Smooth muscle cell (in vitro differentiated cells): Measurements from ENCODE around the gene GRAMD1B. TPM values are rescaled to one million over a fixed set of nuclear protein-coding genes. Genes with fewer than 3 reads are reported as not detected.

Source experiments
- DNase-seq: peaks from one replicate; lab custom pipeline; 2025; ENCODE audit not compliant: unreplicated experiment; lab: John Stamatoyannopoulos, UW
- H2AFZ ChIP-seq: fragments of 200-600 bp; sonication (generic); 2 replicates; pipeline ENCODE4 v1.6.0; 2016; ENCODE audit warnings: antibody characterized with exemption, low read depth, mild to moderate bottlenecking
- H3F3A ChIP-seq: fragments of 200-600 bp; sonication (generic); 2 replicates; pipeline ENCODE4 v1.6.0; 2017; ENCODE audit warnings: antibody characterized with exemption, low read depth
- H3K27ac ChIP-seq: fragments of 200-600 bp; sonication (generic); 2 replicates; pipeline ENCODE4 v1.5.1; 2016; ENCODE audit warnings: low read depth, mild to moderate bottlenecking
- H3K27me3 ChIP-seq: fragments of 200-600 bp; sonication (generic); 2 replicates; pipeline ENCODE4 v1.6.1; 2016; ENCODE audit warnings: low read depth, mild to moderate bottlenecking
- H3K36me3 ChIP-seq: fragments of 200-600 bp; sonication (generic); 2 replicates; pipeline ENCODE4 v1.5.1; 2016; ENCODE audit warnings: low read depth
- H3K4me1 ChIP-seq: fragments of 200-600 bp; sonication (generic); 2 replicates; pipeline ENCODE4 v1.5.1; 2016; ENCODE audit warnings: low read depth
- H3K4me2 ChIP-seq: fragments of 200-600 bp; sonication (generic); 2 replicates; pipeline ENCODE4 v1.6.0; 2016; ENCODE audit warnings: mild to moderate bottlenecking
- H3K4me3 ChIP-seq: fragments of 200-600 bp; sonication (generic); 2 replicates; pipeline ENCODE4 v1.5.1; 2016; ENCODE audit warnings: mild to moderate bottlenecking
- H3K79me2 ChIP-seq: fragments of 200-600 bp; sonication (generic); 2 replicates; pipeline ENCODE4 v1.6.0; 2016; ENCODE audit warnings: low read depth, mild to moderate bottlenecking
- H3K9ac ChIP-seq: fragments of 200-600 bp; sonication (generic); 2 replicates; pipeline ENCODE4 v1.6.0; 2016; ENCODE audit warnings: low read depth
- H3K9me3 ChIP-seq: fragments of 200-600 bp; sonication (generic); replicated peaks from 2 replicates; pipeline ENCODE4 v1.5.1; 2016; ENCODE audit warnings: low read depth
- H4K20me1 ChIP-seq: fragments of 200-600 bp; sonication (generic); 2 replicates; pipeline ENCODE4 v1.6.0; 2016; ENCODE audit warnings: low read depth
- CTCF ChIP-seq: fragments of 200-600 bp; sonication (generic); IDR thresholded peaks from 2 replicates; pipeline ENCODE4 v1.5.1; 2017; ENCODE audit warnings: borderline replicate concordance, mild to moderate bottlenecking, antibody characterized with exemption; ENCODE audit not compliant: insufficient read depth, poor library complexity, severe bottlenecking
- WGBS: methylation state at CpG from one replicate; pipeline ENCODE4 v1.1.7; 2016; ENCODE audit warnings: low lambda C conversion rate; 5-methylcytosine and 5-hydroxymethylcytosine counted together
- polyA plus RNA-seq: library from polyadenylated mRNA; unstranded; fragments of >200 nt; fragmentation: Nextera tagmentation; extraction: Ambion mirVana; gene quantifications from 2 replicates; pipeline ENCODE4 v1.2.1, GENCODE V29; 2016
- total RNA-seq: library from RNA; depleted of rRNA; stranded (reverse); fragments of >200 nt; gene quantifications from 2 replicates; pipeline ENCODE4 v1.2.3, GENCODE V29; 2014

GRAMD1B gene
- total and polyA plus RNA-seq, 2 experiments from 2014 or later, result 2.4 to 3.4 TPM

DNA sequence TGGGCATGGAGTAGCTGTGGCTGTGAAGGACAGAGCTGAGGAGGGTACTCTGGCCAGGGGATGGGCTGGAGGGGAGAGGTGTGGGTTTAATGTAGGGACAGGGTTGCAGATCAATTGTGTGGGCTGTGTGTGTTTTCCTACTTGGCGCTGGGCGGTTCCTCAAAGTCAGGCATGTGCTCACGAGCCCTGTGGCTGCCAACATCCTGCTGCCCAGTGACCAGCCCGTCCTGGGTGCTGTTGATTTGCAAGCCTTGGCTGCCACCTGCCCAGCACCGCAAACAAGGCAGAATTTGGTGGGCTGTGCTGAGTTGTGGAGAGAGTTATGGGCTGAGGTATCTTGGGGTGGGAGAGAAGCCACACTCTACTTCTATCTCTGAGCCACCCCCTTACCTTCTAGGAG lies 155.1 kb downstream of the GRAMD1B start:
- no peak overlapping the region for H2AFZ ChIP-seq
- no peaks in the 10 kb centered on the region for H3F3A ChIP-seq
- H3K36me3 ChIP-seq, result no peaks in the 10 kb centered on the region
- peaks cover 10% of the 10 kb centered on the region for H3K27me3 ChIP-seq
- TF ChIP-seq CTCF, result no peak
- no peaks in the 10 kb centered on the region for H4K20me1 ChIP-seq
- WGBS, result 99% methylated on average over 5 of the region's 5 CpGs
- no peak overlapping the region for H3K9ac ChIP-seq
- peaks cover 3% of the 10 kb centered on the region for H3K4me1 ChIP-seq
- no peaks in the 10 kb centered on the region for H3K79me2 ChIP-seq
- no peak overlapping the region for H3K4me3 ChIP-seq
- no peak overlapping the region for H3K4me2 ChIP-seq
- no peak overlapping the region for H3K27ac ChIP-seq
- no peak for DNase-seq
- no peaks in the 10 kb centered on the region for H3K9me3 ChIP-seq

DNA sequence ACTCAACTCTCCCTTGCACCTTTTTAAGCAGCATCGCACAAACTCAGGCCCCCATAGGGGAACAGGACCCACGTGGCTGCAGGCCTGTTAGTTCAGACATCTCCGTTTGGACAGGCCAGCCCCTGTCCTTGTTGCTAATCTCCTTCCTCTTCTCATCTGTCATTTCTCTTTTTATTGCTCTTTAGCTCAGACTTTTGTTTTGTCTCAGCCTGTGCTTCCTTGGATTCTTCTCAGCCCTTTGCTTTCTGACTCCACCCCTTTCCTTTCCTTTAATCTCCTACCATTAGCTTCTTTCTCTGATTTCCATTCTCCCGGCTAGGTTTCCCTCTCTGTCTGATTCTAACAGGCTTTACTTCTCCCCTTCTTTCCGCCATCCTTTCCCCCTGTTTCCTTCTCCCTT lies 155.6 kb downstream of the GRAMD1B start:
- no peaks in the 10 kb centered on the region for H4K20me1 ChIP-seq
- no peaks in the 10 kb centered on the region for H3F3A ChIP-seq
- DNase-seq, result no peak
- no peak overlapping the region for H3K9ac ChIP-seq
- H3K4me2 ChIP-seq, result no peak overlapping the region
- 51% methylated on average over 5 of the region's 5 CpGs for WGBS
- peaks cover 10% of the 10 kb centered on the region for H3K27me3 ChIP-seq
- H3K79me2 ChIP-seq, result no peaks in the 10 kb centered on the region
- no peaks in the 10 kb centered on the region for H3K36me3 ChIP-seq
- no peak for TF ChIP-seq CTCF
- no peak overlapping the region for H2AFZ ChIP-seq
- no peak overlapping the region for H3K4me3 ChIP-seq
- H3K27ac ChIP-seq, result no peak overlapping the region
- H3K9me3 ChIP-seq, result no peaks in the 10 kb centered on the region
- H3K4me1 ChIP-seq, result peaks cover 3% of the 10 kb centered on the region

GRCh38 chr11:123586568-123586967 lies 156.5 kb downstream of the GRAMD1B start:
- Histone ChIP-seq H3K9ac (no peak overlapping the region), H3K79me2 (no peaks in the 10 kb centered on the region), H3K27ac (no peak overlapping the region), H3K9me3 (no peaks in the 10 kb centered on the region), H3K4me1 (peaks cover 3% of the 10 kb centered on the region), H2AFZ (no peak overlapping the region), H4K20me1 (no peaks in the 10 kb centered on the region), H3K27me3 (peaks cover 3% of the 10 kb centered on the region), H3K4me3 (no peak overlapping the region), H3F3A (no peaks in the 10 kb centered on the region), H3K4me2 (no peak overlapping the region), H3K36me3 (no peaks in the 10 kb centered on the region)
- no peak for TF ChIP-seq CTCF
- no peak for DNase-seq
- 92% methylated on average over 8 of the region's 8 CpGs for WGBS

DNA sequence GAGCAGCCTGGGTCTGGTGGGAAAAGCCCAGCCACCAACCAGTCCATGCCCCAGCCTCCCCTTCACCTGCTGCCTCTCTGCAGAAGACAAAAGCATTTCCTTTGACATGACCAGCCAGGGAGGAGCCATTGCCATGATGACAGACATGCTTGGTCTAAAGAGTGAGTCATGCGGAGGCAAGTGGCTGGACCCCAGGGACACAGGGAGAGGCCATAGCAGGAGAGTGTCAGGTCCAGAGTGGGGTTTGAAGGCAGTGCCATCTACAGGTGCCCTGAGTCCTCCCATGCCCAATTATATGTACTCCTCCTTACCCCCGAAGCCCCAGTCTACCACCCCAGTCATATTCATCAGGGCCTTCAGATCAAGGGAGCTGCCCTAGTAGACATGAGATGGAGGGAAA lies 157.0 kb downstream of the GRAMD1B start:
- Histone ChIP-seq H3K27me3 (no peaks in the 10 kb centered on the region), H3K4me1 (peaks cover 3% of the 10 kb centered on the region), H3K4me2 (no peak overlapping the region), H4K20me1 (no peaks in the 10 kb centered on the region), H3K9me3 (no peaks in the 10 kb centered on the region), H2AFZ (no peak overlapping the region), H3K27ac (no peak overlapping the region), H3K79me2 (no peaks in the 10 kb centered on the region), H3K4me3 (no peak overlapping the region), H3K36me3 (no peaks in the 10 kb centered on the region), H3F3A (no peaks in the 10 kb centered on the region), H3K9ac (no peak overlapping the region)
- 97% methylated on average over 2 of the region's 2 CpGs for WGBS
- DNase-seq, result no peak
- no peak for TF ChIP-seq CTCF
